Right lobe of liver (tissue), 6 donors: ENCODE data around the gene COPS9. TPM values are rescaled to one million over a fixed set of nuclear protein-coding genes. Genes with fewer than 3 reads are reported as not detected.

Experiments
- ATAC-seq, 4 donors: fragments of 200-7000 bp; cut with Tn5 transposase; one replicate each; pipeline ENCODE4 v1.9.1; 2020; ENCODE audit warnings: mild to moderate bottlenecking in 4 of 4, moderate library complexity in 4 of 4
- DNase-seq, 3 donors: peaks; one replicate each; pipeline ENCODE4 v3.0.0-alpha.2; 2020
- H3K27ac ChIP-seq, 3 donors: fragments of 200-600 bp; one replicate each; pipeline ENCODE4 v1.8.0; 2022
- H3K27me3 ChIP-seq, 2 donors: fragments of 200-600 bp; one replicate each; pipeline ENCODE4 v1.8.0; 2022
- H3K36me3 ChIP-seq, 4 donors: fragments of 200-600 bp; sonication (generic) in 1 of 4; one replicate each; pipeline versions ENCODE4 v1.5.1 to v1.8.0; 2017 to 2022; ENCODE audit warnings: control low read depth in 1 of 4
- H3K4me1 ChIP-seq, 4 donors: fragments of 200-600 bp; sonication (generic) in 1 of 4; one replicate each; pipeline versions ENCODE4 v1.5.1 to v1.8.0; 2017 to 2022; ENCODE audit warnings: control low read depth in 1 of 4
- H3K4me3 ChIP-seq, 3 donors: fragments of 200-600 bp; one replicate each; pipeline ENCODE4 v1.8.0; 2022
- H3K9me3 ChIP-seq, 4 donors: fragments of 200-600 bp; sonication (generic) in 1 of 4; one replicate each; pipeline versions ENCODE4 v1.5.1 to v1.8.0; 2017 to 2022; ENCODE audit warnings: control low read depth in 1 of 4
- POLR2A ChIP-seq: fragments of 450-650 bp; IDR thresholded peaks from one replicate; pipeline ENCODE4 v1.6.1; 2017; ENCODE audit warnings: antibody characterized with exemption, mild to moderate bottlenecking
- WGBS: methylation state at CpG from one replicate; pipeline ENCODE4 v1.1.6; 2018; ENCODE audit warnings: low coverage, low lambda C conversion rate; ENCODE audit not compliant: insufficient coverage; ENCODE audit errors: missing lambda C conversion rate; 5-methylcytosine and 5-hydroxymethylcytosine counted together
- intact Hi-C, 2 donors: fragments of 100-400 bp; cut with DNase I; formaldehyde crosslinking; loops; one replicate each; pipeline versions ENCODE4 v1.11.2 to v1.14.1; 2022
- total RNA-seq, 6 experiments: library from RNA; depleted of rRNA in 2 of 6; stranded (reverse); fragments of >200 nt in 2 of 6; fragmentation: NEBNext Ultra II Directional in 3 of 6; extraction: Animal tissue kit (Norgen Biotek cat#: 25700) in 3 of 6; gene quantifications; one replicate each; pipeline versions ENCODE4 v1.1.0 to v1.2.4, GENCODE V29; 2016 to 2023
- TF ChIP-seq, protein P1 (sequence below), 4 donors: fragments of 200-600 bp in 3 of 4; fragments of 450-650 bp in 1 of 4; IDR thresholded peaks; one replicate each; pipeline versions ENCODE4 v1.5.1 to v1.8.0; 2016 to 2022; ENCODE audit warnings: antibody characterized with exemption in 4 of 4, mild to moderate bottlenecking in 2 of 4
- donor health status: DM: no; HTN: yes; CAD: no.
- donor health status: DM: no; HTN: no; CAD: no.
- donor health status: DM: no; HTN: no; CAD: no.
- donor health status: DM: no; HTN: yes; CAD: no.
- donor health status: DM: no; HTN: yes; CAD: no.

Gene COPS9
- total RNA-seq, 6 experiments from 2014 or later, result 33.1 to 66.1 (median 45.8) TPM

- Histone ChIP-seq H3K9me3 (no peaks in the 10 kb centered on the region), H3K27ac (no peak overlapping the region), H3K36me3 (peaks cover 0 to 50% (median 19%) of the 10 kb centered on the region in 4 donors), H3K4me1 (no peaks in the 10 kb centered on the region), H3K4me3 (no peak overlapping the region), H3K27me3 (no peaks in the 10 kb centered on the region)
- WGBS, result 86% methylated on average over 1 of the region's 7 CpGs
- intact Hi-C loops, result no loop called here
- no peak for ATAC-seq
- DNase-seq, result no peak
- TF ChIP-seq, protein P1, sequence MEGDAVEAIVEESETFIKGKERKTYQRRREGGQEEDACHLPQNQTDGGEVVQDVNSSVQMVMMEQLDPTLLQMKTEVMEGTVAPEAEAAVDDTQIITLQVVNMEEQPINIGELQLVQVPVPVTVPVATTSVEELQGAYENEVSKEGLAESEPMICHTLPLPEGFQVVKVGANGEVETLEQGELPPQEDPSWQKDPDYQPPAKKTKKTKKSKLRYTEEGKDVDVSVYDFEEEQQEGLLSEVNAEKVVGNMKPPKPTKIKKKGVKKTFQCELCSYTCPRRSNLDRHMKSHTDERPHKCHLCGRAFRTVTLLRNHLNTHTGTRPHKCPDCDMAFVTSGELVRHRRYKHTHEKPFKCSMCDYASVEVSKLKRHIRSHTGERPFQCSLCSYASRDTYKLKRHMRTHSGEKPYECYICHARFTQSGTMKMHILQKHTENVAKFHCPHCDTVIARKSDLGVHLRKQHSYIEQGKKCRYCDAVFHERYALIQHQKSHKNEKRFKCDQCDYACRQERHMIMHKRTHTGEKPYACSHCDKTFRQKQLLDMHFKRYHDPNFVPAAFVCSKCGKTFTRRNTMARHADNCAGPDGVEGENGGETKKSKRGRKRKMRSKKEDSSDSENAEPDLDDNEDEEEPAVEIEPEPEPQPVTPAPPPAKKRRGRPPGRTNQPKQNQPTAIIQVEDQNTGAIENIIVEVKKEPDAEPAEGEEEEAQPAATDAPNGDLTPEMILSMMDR (IDR thresholded peaks at IDR 0.05), result no peak
- no peak for TF ChIP-seq POLR2A
These were observed 6.8 kb downstream of the COPS9 start for GRCh38 chr2:240129311-240129710.

DNA sequence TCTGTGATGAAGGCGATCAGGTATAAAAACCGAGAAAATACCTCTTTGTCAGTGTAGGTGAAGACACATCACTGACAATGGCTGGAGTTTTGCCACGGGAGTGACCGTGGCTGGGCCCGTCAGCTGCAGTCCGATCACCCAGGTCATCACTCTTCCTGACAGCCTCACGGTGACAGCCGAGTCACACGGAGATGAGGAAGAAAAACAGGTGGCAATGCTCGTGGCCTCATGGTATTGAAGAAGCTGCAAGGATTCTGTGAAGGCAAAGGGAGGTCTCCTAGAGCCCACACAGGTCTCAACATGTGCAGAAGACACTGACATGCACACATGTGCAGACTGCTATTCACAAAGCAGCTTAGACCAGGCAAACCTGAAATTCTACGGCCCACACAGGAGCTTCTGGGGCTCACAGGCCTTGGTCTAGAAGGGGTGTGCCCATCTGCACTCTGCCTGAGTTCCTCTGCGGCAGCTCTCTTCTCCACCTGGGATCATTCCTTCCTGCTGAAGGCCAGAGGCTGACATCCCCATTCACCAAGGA lies 7.4 kb downstream of the COPS9 start:
- H3K4me1 ChIP-seq, result no peaks in the 10 kb centered on the region
- WGBS, result 87% methylated on average over 6 of the region's 12 CpGs
- H3K27ac ChIP-seq, result no peak overlapping the region
- no peaks in the 10 kb centered on the region for H3K9me3 ChIP-seq
- H3K4me3 ChIP-seq, result no peak overlapping the region
- no peak for DNase-seq
- no peak for TF ChIP-seq POLR2A
- TF ChIP-seq, protein P1 (IDR thresholded peaks at IDR 0.05), result no peak
- ATAC-seq, result no peak
- intact Hi-C loops, result no loop called here
- no peaks in the 10 kb centered on the region for H3K27me3 ChIP-seq
- H3K36me3 ChIP-seq, result peaks cover 0 to 48% (median 19%) of the 10 kb centered on the region in 4 donors

GRCh38 chr2:240127911-240128607 lies 8.0 kb downstream of the COPS9 start:
- DNase-seq, result no peak
- intact Hi-C loops, result no loop called here
- Histone ChIP-seq H3K4me3 (no peak overlapping the region), H3K27me3 (no peaks in the 10 kb centered on the region), H3K9me3 (no peaks in the 10 kb centered on the region), H3K36me3 (peaks cover 0 to 42% (median 18%) of the 10 kb centered on the region in 4 donors), H3K4me1 (no peaks in the 10 kb centered on the region), H3K27ac (no peak overlapping the region)
- WGBS, result 91% methylated on average over 14 of the region's 16 CpGs
- TF ChIP-seq, protein P1 (IDR thresholded peaks at IDR 0.05), result no peak
- no peak for TF ChIP-seq POLR2A
- ATAC-seq, result no peak

DNA sequence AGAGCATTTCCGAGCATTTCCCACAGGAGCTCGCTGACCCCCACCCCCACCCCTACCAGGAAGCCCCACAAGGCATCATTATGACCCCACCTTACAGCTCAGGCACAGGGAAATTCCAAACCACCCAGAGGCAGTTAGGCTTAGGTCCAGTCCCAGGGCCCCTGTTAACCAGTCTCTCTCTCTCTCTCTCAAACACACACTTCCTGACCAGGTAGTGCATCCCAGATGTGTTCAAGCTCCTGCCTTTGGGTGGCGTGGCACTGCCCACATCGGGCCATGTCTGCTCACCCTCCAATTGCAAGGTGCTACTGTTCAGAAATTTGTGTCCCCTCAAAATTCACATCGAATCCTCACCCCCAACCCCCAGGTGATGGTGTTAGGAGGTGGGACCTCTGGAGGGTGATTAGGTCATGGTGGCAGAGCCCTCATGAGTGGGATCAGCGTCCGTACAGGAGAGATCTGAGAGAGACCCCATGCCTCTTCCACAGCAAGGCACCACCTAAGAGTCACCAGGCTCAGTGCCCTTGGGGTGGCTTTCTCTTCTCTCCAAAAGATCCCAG lies 8.8 kb downstream of the COPS9 start:
- no peaks in the 10 kb centered on the region for H3K9me3 ChIP-seq

More for the DNA sequence above, 8.8 kb downstream of the COPS9 start:
- H3K36me3 ChIP-seq, result peaks cover 0 to 34% (median 14%) of the 10 kb centered on the region in 4 donors
- no peak for ATAC-seq
- no peak for DNase-seq
- 100% methylated on average over 1 of the region's 7 CpGs for WGBS
- no peak overlapping the region for H3K4me3 ChIP-seq
- no peak overlapping the region for H3K27ac ChIP-seq
- no peaks in the 10 kb centered on the region for H3K4me1 ChIP-seq
- TF ChIP-seq, protein P1 (IDR thresholded peaks at IDR 0.05), result no peak
- TF ChIP-seq POLR2A, result no peak
- intact Hi-C loops, result no loop called here
- no peaks in the 10 kb centered on the region for H3K27me3 ChIP-seq
